ENCODE results near the gene PGF.

GRCh38 chr14:75003250-75004027 lies 48.0 kb upstream of the PGF start:
- TF ChIP-seq MED1 (CRISPR knock-in tag; IDR thresholded peaks at IDR 0.05): no peak
- no peak for TF ChIP-seq CBX2 (IDR thresholded peaks at IDR 0.05; ENCODE audit: low read depth, low read length)
- TF ChIP-seq CBX2 (CRISPR knock-in tag; IDR thresholded peaks at IDR 0.05; ENCODE audit: low read depth): no peak
- TF ChIP-seq GABPB1 (CRISPR knock-in tag; IDR thresholded peaks at IDR 0.05): no peak
- no peak for TF ChIP-seq PTBP1 (IDR thresholded peaks at IDR 0.05; ENCODE audit: low read depth, low read length, poor library complexity, severe bottlenecking)
- 0 out of 2 replicates have a peak, but pooled peaks have one; percentile 5 for TF ChIP-seq ARNTL (CRISPR knock-in tag; IDR thresholded peaks at IDR 0.05)
- TF ChIP-seq YEATS2 (CRISPR knock-in tag; IDR thresholded peaks at IDR 0.05; ENCODE audit: borderline replicate concordance): no peak
- TF ChIP-seq MXD1 (CRISPR knock-in tag; IDR thresholded peaks at IDR 0.05): no peak
